ENCODE data around the gene COL6A1.

The COL6A1 gene

GRCh38 chr21:45980697-45981096 lies 873 bp upstream of the COL6A1 start:
- in situ Hi-C loops (cut with MboI; ENCODE audit: low sequenced_read_pairs): no loop called here

GRCh38 chr21:45982092-45982757 lies 655 bp downstream of the COL6A1 start:
- in situ Hi-C loops (cut with MboI; ENCODE audit: low sequenced_read_pairs): no loop called here

DNA sequence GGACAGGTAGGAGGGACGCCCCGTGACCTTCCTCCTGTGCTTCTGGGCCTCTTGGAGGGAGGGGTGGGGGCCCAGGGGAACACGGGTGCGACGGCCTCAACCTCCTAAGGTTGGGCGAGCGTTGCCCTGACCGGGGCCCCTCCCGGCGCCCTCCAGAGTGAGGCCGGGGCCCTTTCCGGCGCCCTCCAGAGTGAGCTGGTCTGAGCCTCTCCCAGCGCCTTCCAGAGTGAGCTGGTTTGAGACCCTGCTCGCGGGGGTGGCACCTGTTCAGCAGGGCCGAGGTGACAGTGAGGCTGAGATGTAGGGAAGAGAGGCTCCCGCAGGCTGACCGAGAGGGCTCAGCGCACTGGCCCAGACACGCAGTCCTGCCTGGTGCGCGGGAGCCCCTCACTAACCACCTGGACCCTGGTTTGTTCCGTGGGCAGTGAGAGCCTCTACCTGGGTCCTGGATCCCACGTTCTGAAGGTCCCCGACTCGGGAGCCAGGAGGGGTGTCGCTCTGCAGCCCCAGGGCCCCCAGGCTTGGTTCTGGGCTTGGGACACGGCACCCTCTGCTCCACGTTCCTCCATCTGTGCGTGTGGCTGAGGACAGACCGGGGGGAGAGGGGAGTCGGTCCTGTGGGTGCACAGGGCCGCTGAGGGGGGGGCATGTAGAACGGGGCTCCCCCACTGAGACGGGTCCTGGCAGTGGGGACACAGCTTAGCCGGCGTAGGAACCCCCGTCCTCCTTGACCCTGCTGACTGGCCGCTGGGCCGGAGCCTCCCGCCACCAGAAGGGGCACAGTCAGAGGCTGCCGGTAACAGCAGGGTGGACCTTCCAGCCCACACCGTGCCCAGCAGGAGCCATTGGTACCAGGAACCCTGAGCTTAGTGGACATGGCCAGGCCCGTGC lies 1.4 kb downstream of the COL6A1 start:
- in situ Hi-C loops (cut with MboI; ENCODE audit: low sequenced_read_pairs): no loop called here

GRCh38 chr21:45983649-45983965 lies 2.0 kb downstream of the COL6A1 start:
- in situ Hi-C loops (cut with MboI; ENCODE audit: low sequenced_read_pairs): no loop called here

- in situ Hi-C loops (cut with MboI; ENCODE audit: low sequenced_read_pairs): no loop called here
Measured at GRCh38 chr21:45983981-45984551, 2.5 kb downstream of the COL6A1 start.

DNA sequence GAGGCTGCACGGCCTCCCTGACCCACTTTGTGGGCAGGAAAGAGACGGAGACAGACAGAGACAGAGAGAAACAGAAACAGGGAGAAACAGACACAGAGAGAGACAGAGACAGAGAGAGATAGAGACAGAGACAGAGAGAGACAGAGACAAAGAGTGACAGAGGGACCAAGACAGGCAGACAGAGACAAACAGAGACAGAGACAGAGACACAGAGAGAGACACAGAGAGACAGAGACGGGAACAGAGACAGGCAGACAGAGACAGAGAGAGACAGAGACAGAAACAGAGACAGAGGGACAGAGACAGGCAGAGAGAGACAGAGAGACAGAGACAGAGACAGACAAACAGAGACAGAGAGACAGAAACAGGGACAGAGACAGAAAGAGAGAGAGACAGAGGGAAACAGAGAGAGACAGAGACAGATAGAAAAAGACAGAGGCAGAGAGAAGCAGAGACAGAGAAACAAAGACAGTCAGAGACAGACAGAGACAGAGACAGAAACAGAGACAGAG lies 3.1 kb downstream of the COL6A1 start:
- in situ Hi-C loops (cut with MboI; ENCODE audit: low sequenced_read_pairs): no loop called here

GRCh38 chr21:45985471-45986315 lies 4.1 kb downstream of the COL6A1 start:
- in situ Hi-C loops (cut with MboI; ENCODE audit: low sequenced_read_pairs): no loop called here

- in situ Hi-C loops (cut with MboI; ENCODE audit: low sequenced_read_pairs): no loop called here
Measured at GRCh38 chr21:45986316-45987051, 4.9 kb downstream of the COL6A1 start.

- in situ Hi-C loops (cut with MboI; ENCODE audit: low sequenced_read_pairs): no loop called here
Measured at GRCh38 chr21:45987121-45987711, 5.6 kb downstream of the COL6A1 start.

GRCh38 chr21:45988366-45989347 lies 7.1 kb downstream of the COL6A1 start:
- in situ Hi-C loops (cut with MboI; ENCODE audit: low sequenced_read_pairs): no loop called here

GRCh38 chr21:45989355-45990048 lies 7.9 kb downstream of the COL6A1 start:
- in situ Hi-C loops (cut with MboI; ENCODE audit: low sequenced_read_pairs): no loop called here

- in situ Hi-C loops (cut with MboI; ENCODE audit: low sequenced_read_pairs): no loop called here
Measured at GRCh38 chr21:45990049-45990711, 8.6 kb downstream of the COL6A1 start.

- in situ Hi-C loops (cut with MboI; ENCODE audit: low sequenced_read_pairs): no loop called here
Measured at GRCh38 chr21:45990741-45991605, 9.4 kb downstream of the COL6A1 start.

DNA sequence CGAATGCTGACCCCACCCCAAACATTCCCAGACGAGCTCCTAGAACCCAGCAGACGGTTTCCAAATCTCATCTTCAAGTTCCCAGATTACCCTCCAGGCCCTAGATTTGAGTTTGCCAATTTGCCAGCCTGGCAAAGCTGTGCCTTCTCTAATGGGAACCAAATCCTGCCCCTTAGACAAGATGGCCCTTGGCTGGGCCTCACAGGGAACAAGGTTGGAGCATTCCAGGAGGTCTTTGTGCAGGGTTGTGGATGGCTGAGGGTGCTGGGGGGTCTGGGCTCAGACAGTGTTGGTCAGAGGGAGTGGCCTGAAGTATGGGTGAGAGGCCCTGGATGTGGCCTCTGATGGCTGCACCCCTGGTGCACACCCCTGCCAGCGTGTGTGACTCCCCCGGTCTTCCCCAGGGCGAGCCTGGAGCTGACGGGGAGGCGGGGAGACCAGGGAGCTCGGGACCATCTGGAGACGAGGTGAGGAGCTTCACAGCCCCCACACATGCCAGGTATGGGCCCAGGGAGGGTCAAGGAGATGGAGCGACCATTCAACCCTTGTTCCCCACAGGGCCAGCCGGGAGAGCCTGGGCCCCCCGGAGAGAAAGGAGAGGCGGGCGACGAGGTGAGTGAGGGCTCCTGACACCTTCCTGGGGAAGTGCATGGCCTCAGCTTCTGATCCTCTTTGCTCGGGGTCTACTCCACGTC lies 10.2 kb downstream of the COL6A1 start:
- in situ Hi-C loops (cut with MboI; ENCODE audit: low sequenced_read_pairs): no loop called here

DNA sequence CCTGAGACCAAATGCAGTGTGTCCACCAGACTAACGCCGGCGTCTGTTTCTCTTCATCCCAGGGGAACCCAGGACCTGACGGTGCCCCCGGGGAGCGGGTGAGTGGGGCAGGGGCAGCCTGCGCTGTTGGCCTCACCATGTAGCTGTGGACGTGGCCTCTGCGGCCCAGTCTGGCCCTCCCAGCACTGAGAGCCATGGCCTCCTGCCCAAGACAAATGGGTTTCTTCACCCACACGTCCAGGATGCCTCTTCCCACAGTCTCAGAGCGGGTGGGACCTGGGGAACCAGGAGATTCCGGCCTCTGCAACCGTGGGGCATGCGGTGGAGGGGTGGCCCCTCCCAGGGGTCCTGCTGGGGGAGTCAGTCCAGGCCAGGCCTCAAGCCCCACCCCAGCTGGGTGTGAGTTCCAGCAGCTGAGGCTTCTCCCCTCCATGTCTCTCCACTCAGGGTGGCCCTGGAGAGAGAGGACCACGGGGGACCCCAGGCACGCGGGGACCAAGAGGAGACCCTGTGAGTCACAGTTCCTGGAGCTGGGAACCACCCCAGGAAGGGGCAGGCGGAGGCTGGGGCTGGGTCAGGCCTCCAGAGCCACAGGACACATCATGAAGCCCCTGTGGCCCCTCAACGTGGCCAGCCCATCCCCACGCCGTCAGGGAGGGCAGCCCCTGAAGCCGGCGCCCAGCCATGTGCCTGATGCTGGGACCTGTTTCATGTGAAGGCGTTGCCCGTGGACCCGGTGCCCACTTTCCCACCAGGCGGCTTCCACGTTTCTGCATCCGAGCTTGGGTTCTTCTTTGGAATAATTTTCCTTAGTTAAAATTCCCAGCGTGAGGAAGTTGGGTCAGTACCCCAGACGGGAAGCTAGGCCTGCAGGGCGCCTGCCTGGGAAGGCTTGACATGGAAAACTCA lies 11.0 kb downstream of the COL6A1 start:
- in situ Hi-C loops (cut with MboI; ENCODE audit: low sequenced_read_pairs): no loop called here

All from HL-60/S4 treated with phorbol 12-myristate 13-acetate at 8.2 ng/mL for 4 days and 3 days (cell line).